ENCODE measurements around the gene CTNNA3.

Gene CTNNA3

GRCh38 chr10:66234872-66235271 lies 1461.1 kb downstream of the CTNNA3 start:
- no peak overlapping the region for H3K4me3 ChIP-seq (ENCODE audit: low read length)
- DNase-seq (ENCODE audit: low read depth), result no peak
- no peak for TF ChIP-seq CTCF (conservative IDR thresholded peaks at IDR 0.05; ENCODE audit: low read depth, low read length)

- no peak overlapping the region for H3K4me3 ChIP-seq (ENCODE audit: low read length)
- no peak for DNase-seq (ENCODE audit: low read depth)
- TF ChIP-seq CTCF (conservative IDR thresholded peaks at IDR 0.05; ENCODE audit: low read depth, low read length), result no peak
Measured at GRCh38 chr10:66228887-66229286, 1467.1 kb downstream of the CTNNA3 start.

- TF ChIP-seq CTCF (conservative IDR thresholded peaks at IDR 0.05; ENCODE audit: low read depth, low read length), result no peak
- no peak for DNase-seq (ENCODE audit: low read depth)
- H3K4me3 ChIP-seq (ENCODE audit: low read length), result no peak overlapping the region
Measured at GRCh38 chr10:66223656-66224055, 1472.3 kb downstream of the CTNNA3 start.

GRCh38 chr10:66222462-66223046 lies 1473.4 kb downstream of the CTNNA3 start:
- no peak for DNase-seq (ENCODE audit: low read depth)
- H3K4me3 ChIP-seq (ENCODE audit: low read length), result no peak overlapping the region
- TF ChIP-seq CTCF (conservative IDR thresholded peaks at IDR 0.05; ENCODE audit: low read depth, low read length), result no peak

DNA sequence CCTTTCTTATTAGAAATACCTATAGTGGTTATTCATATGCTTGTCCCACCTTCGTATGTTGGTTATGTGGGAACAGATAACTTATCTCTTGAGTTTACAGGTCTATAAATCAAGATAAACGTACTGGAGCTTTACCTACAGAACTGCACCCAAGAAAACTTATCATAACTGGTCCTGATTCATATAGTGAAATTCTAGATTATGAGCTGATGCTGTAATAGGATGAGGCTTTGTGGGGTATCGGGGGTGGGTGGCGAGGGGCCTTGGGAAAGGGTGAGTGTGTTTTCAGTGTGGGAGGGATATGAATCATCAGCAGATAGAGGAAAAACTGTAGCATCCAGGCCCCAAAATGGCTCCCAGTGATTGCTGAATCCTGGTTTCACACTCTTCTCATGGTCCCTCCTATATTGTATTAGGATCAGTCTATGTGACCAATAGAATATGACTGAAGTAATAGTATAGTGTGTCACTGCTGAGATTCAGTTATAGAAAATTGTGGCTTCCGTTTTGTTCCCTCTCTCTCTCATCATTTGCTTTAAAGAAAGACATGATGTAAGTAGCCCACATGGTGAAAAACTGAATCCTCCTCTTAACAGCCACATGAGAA lies 1476.9 kb downstream of the CTNNA3 start:
- no peak overlapping the region for H3K4me3 ChIP-seq (ENCODE audit: low read length)
- DNase-seq (ENCODE audit: low read depth), result no peak
- TF ChIP-seq CTCF (conservative IDR thresholded peaks at IDR 0.05; ENCODE audit: low read depth, low read length), result no peak

- H3K4me3 ChIP-seq (ENCODE audit: low read length), result no peak overlapping the region
- no peak for DNase-seq (ENCODE audit: low read depth)
- no peak for TF ChIP-seq CTCF (conservative IDR thresholded peaks at IDR 0.05; ENCODE audit: low read depth, low read length)
Measured at GRCh38 chr10:66218289-66218688, 1477.7 kb downstream of the CTNNA3 start.

GRCh38 chr10:66215920-66216319 lies 1480.1 kb downstream of the CTNNA3 start:
- no peak overlapping the region for H3K4me3 ChIP-seq (ENCODE audit: low read length)
- DNase-seq (ENCODE audit: low read depth), result no peak
- no peak for TF ChIP-seq CTCF (conservative IDR thresholded peaks at IDR 0.05; ENCODE audit: low read depth, low read length)

Measured in retinal pigment epithelial cell (primary cell).